Central memory CD4-positive, alpha-beta T cell (primary cell): Measurements from ENCODE around the gene CNTN4.

Experiments used
- DNase-seq: peaks from one replicate; pipeline ENCODE4 v3.0.0; 2022

CNTN4 gene

GRCh38 chr3:3074551-3075257, 976.0 kb downstream of the CNTN4 start:
- no peak for DNase-seq

GRCh38 chr3:3080309-3080708, 981.6 kb downstream of the CNTN4 start:
- no peak for DNase-seq

- DNase-seq = no peak
These were observed 982.9 kb downstream of the CNTN4 start for GRCh38 chr3:3081381-3082233.

GRCh38 chr3:3082234-3082924, 983.7 kb downstream of the CNTN4 start:
- DNase-seq = no peak

- no peak for DNase-seq
These were observed 986.2 kb downstream of the CNTN4 start for GRCh38 chr3:3084890-3085289.

GRCh38 chr3:3085782-3086181, 987.1 kb downstream of the CNTN4 start:
- DNase-seq = no peak

GRCh38 chr3:3086239-3086638, 987.6 kb downstream of the CNTN4 start:
- no peak for DNase-seq

- DNase-seq = no peak
These were observed 988.6 kb downstream of the CNTN4 start for GRCh38 chr3:3087279-3087678.

GRCh38 chr3:3087716-3088465, 989.2 kb downstream of the CNTN4 start:
- DNase-seq = no peak

- DNase-seq = no peak
These were observed 990.4 kb downstream of the CNTN4 start for GRCh38 chr3:3089017-3089416.

GRCh38 chr3:3097958-3098357, 999.3 kb downstream of the CNTN4 start:
- DNase-seq = no peak

- no peak for DNase-seq
These were observed 1003.2 kb downstream of the CNTN4 start for GRCh38 chr3:3101660-3102458.

- no peak for DNase-seq
These were observed 1004.1 kb downstream of the CNTN4 start for GRCh38 chr3:3102751-3103150.

- no peak for DNase-seq
These were observed 1006.6 kb downstream of the CNTN4 start for GRCh38 chr3:3105246-3105645.

- no peak for DNase-seq
These were observed 1007.1 kb downstream of the CNTN4 start for GRCh38 chr3:3105815-3106214.

- no peak for DNase-seq
These were observed 1008.5 kb downstream of the CNTN4 start for GRCh38 chr3:3107181-3107580.
